B cell (primary cell): Measurements from ENCODE around the gene ID3. TPM values are rescaled to one million over a fixed set of nuclear protein-coding genes. Genes with fewer than 3 reads are reported as not detected.
A peak's percentile ranks its signal among the peaks of the same experiment; 100 is the strongest.

Experiments
- ATAC-seq: fragments of 200-7000 bp; cut with Tn5 transposase; one replicate; pipeline ENCODE4 v1.10.0; 2021; ENCODE audit warnings: low read depth, mild to moderate bottlenecking, moderate number of reproducible peaks, moderate library complexity
- CTCF ChIA-PET: fragments of 350-600 bp; sonication (Branson Sonifier 250); formaldehyde crosslinking; loops from one replicate; lab custom pipeline; 2021; ENCODE audit warnings: antibody characterized with exemption, inconsistent platforms; lab: Charles Lee
- POLR2A ChIA-PET: fragments of 350-600 bp; sonication (Branson Sonifier 250); formaldehyde crosslinking; loops from one replicate; lab custom pipeline; 2021; ENCODE audit warnings: antibody characterized with exemption; lab: Charles Lee
- DNase-seq: peaks from one replicate; pipeline ENCODE4 v3.0.0; 2013
- H2AFZ ChIP-seq: 2 replicates; pipeline ENCODE4 v1.6.1; 2012; ENCODE audit warnings: mild to moderate bottlenecking, low read depth, low read length; ENCODE audit not compliant: insufficient read depth, poor library complexity, severe bottlenecking
- H3K27ac ChIP-seq, 2 donors: 1 replicate in 1 of 2; 2 replicates in 1 of 2; pipeline ENCODE4 v1.5.1; 2012 to 2013; ENCODE audit warnings: low read length in 2 of 2, mild to moderate bottlenecking in 2 of 2, moderate library complexity in 1 of 2
- H3K27me3 ChIP-seq, 4 experiments: fragments of 200-600 bp in 1 of 4; sonication (generic) in 1 of 4; replicated peaks in 1 of 4; 1 replicate in 2 of 4; 2 replicates in 2 of 4; pipeline versions ENCODE4 v1.6.1 to v1.7.0; 2013 to 2016; ENCODE audit warnings: low read length in 3 of 4, mild to moderate bottlenecking in 2 of 4, mixed read lengths in 1 of 4, moderate library complexity in 1 of 4; ENCODE audit not compliant: insufficient read depth in 4 of 4, control insufficient read depth in 3 of 4; ENCODE audit errors: control extremely low read depth in 1 of 4
- H3K36me3 ChIP-seq, 2 experiments: replicated peaks in 1 of 2; 1 replicate in 1 of 2; 2 replicates in 1 of 2; pipeline versions ENCODE4 v1.6.1 to v1.7.1; 2013; ENCODE audit warnings: low read length in 1 of 2; ENCODE audit not compliant: insufficient read depth in 2 of 2, control insufficient read depth in 1 of 2; ENCODE audit errors: control extremely low read depth in 1 of 2, extremely low read depth in 1 of 2
- H3K4me1 ChIP-seq, 2 donors: fragments of 200-600 bp in 1 of 2; sonication (generic) in 1 of 2; 1 replicate in 1 of 2; 2 replicates in 1 of 2; pipeline versions ENCODE4 v1.5.1 to v1.6.1; 2013 to 2017; ENCODE audit warnings: low read length in 2 of 2; ENCODE audit not compliant: control insufficient read depth in 2 of 2, insufficient read depth in 2 of 2
- H3K4me2 ChIP-seq: replicated peaks from 2 replicates; pipeline ENCODE3; 2012; ENCODE audit warnings: mild to moderate bottlenecking, low read depth, low read length; ENCODE audit not compliant: poor library complexity, severe bottlenecking
- H3K4me3 ChIP-seq, 5 experiments: fragments of 200-600 bp in 1 of 5; sonication (generic) in 1 of 5; 1 replicate in 3 of 5; 2 replicates in 2 of 5; pipeline versions ENCODE4 v1.5.1 to v1.7.0; 2011 to 2016; ENCODE audit warnings: low read length in 4 of 5, mild to moderate bottlenecking in 4 of 5, low read depth in 2 of 5, control low read depth in 1 of 5, moderate library complexity in 1 of 5; ENCODE audit not compliant: insufficient read depth in 1 of 5; ENCODE audit errors: control extremely low read depth in 1 of 5, extremely low read depth in 1 of 5
- H3K79me2 ChIP-seq: fragments of 200-600 bp; sonication (generic); one replicate; pipeline ENCODE4 v1.6.0; 2016; ENCODE audit warnings: low read length; ENCODE audit not compliant: control insufficient read depth, insufficient read depth
- H3K9ac ChIP-seq: fragments of 200-600 bp; sonication (generic); 2 replicates; pipeline ENCODE4 v1.6.1; 2017; ENCODE audit warnings: mild to moderate bottlenecking, low read length, moderate library complexity
- H3K9me3 ChIP-seq, 3 donors: one replicate each; pipeline versions ENCODE4 v1.6.1 to v1.7.1; 2013; ENCODE audit warnings: low read length in 2 of 3; ENCODE audit not compliant: control insufficient read depth in 2 of 3, insufficient read depth in 1 of 3; ENCODE audit errors: control extremely low read depth in 1 of 3
- H4K20me1 ChIP-seq: 2 replicates; pipeline ENCODE4 v1.6.0; 2012; ENCODE audit warnings: mild to moderate bottlenecking, low read length; ENCODE audit not compliant: insufficient read depth, control insufficient read depth, poor library complexity, severe bottlenecking
- H3K27ac Mint-ChIP-seq: one replicate; pipeline ENCODE4 v1.8.0; 2021; ENCODE audit warnings: mixed read lengths
- H3K27me3 Mint-ChIP-seq: one replicate; pipeline ENCODE4 v1.8.0; 2021; ENCODE audit warnings: mixed read lengths
- H3K4me1 Mint-ChIP-seq: one replicate; pipeline ENCODE4 v1.8.0; 2021; ENCODE audit warnings: mixed read lengths
- H3K4me3 Mint-ChIP-seq: one replicate; pipeline ENCODE4 v1.8.0; 2021; ENCODE audit warnings: mixed read lengths
- H3K9me3 Mint-ChIP-seq: one replicate; pipeline ENCODE4 v1.8.0; 2022; ENCODE audit warnings: mixed read lengths; ENCODE audit not compliant: insufficient read depth
- CTCF ChIP-seq: fragments of 200-600 bp; IDR thresholded peaks from one replicate; pipeline ENCODE4 v1.8.0; 2022; ENCODE audit warnings: antibody characterized with exemption, mild to moderate bottlenecking
- EZH2 ChIP-seq: IDR thresholded peaks from 2 replicates; pipeline ENCODE4 v1.6.1; 2012; ENCODE audit warnings: borderline replicate concordance, low read depth, mild to moderate bottlenecking, moderate library complexity, low read length; ENCODE audit not compliant: insufficient read depth, poor library complexity, severe bottlenecking
- WGBS: methylation state at CpG from one replicate; pipeline ENCODE4 v1.1.5; 2013; ENCODE audit warnings: missing lambda C conversion rate; ENCODE audit not compliant: insufficient coverage; 5-methylcytosine and 5-hydroxymethylcytosine counted together
- intact Hi-C: fragments of 100-400 bp; cut with micrococcal nuclease; formaldehyde crosslinking; loops from one replicate; pipeline ENCODE4 v1.10.0; 2022
- polyA plus RNA-seq: library from polyadenylated mRNA; depleted of rRNA; stranded (reverse); fragments of >200 nt; gene quantifications from 2 replicates; pipeline ENCODE4 v1.2.3, GENCODE V29; 2012
- total RNA-seq, 2 donors: library from RNA; stranded (reverse); fragments of 120-200 nt in 1 of 2; gene quantifications; 1 replicate in 1 of 2; 2 replicates in 1 of 2; pipeline versions ENCODE4 v1.2.3 to v1.2.4, GENCODE V29; 2013 to 2022

Gene ID3
- total and polyA plus RNA-seq, 2 donors (not counting 1 experiment from before 2014, with no cell fraction given), result 212 to 367 TPM

GRCh38 chr1:23553231-23554126, 5.8 kb downstream of the ID3 start:
- WGBS, result 64% methylated on average over 12 of the region's 21 CpGs
- Histone ChIP-seq H3K27ac (peak overlapping the region; percentile 88 to 95), H3K4me2 (peak overlapping the region; percentile 98), H3K9me3 (no peaks in the 10 kb centered on the region), H3K4me3 (peak overlapping the region in 2 of 5 experiments; percentile 70 to 75), H3K79me2 (peaks cover 27% of the 10 kb centered on the region), H3K27me3 (no peaks in the 10 kb centered on the region), H2AFZ (peak overlapping the region; percentile 87), H4K20me1 (peaks cover 16% of the 10 kb centered on the region), H3K9ac (peak overlapping the region; percentile 84), H3K4me1 (peaks cover 46 to 64% of the 10 kb centered on the region in 2 donors), H3K36me3 (peaks cover 0 to 17% of the 10 kb centered on the region in 2 experiments)
- POLR2A ChIA-PET, result interaction anchor here (0.6 to 9.5 kb wide), 13 partner anchors 11 to 351 kb away, joined by 3 to 164 read pairs (median 5); no protein-coding TSS in a partner anchor
- no peak for ATAC-seq
- Mint-ChIP-seq H3K4me1 (peaks cover 64% of the 10 kb centered on the region), H3K4me3 (peak overlapping the region; percentile 97), H3K27ac (peak overlapping the region; percentile 99), H3K9me3 (no peaks in the 10 kb centered on the region), H3K27me3 (no peaks in the 10 kb centered on the region)
- DNase-seq, result no peak
- intact Hi-C loops, result loop anchor here (1.0 to 10.0 kb wide), 4 partner anchors 8 to 171 kb away; no protein-coding TSS in a partner anchor
- TF ChIP-seq CTCF, result no peak
- CTCF ChIA-PET, result interaction anchor here (0.7 to 41.7 kb wide), 9 partner anchors 8 to 80 kb away, joined by 3 to 1420 read pairs (median 10); no protein-coding TSS in a partner anchor

GRCh38 chr1:23551849-23552248, 7.5 kb downstream of the ID3 start:
- DNase-seq, result no peak
- Histone ChIP-seq H4K20me1 (no peaks in the 10 kb centered on the region), H3K4me2 (no peak overlapping the region), H3K9ac (no peak overlapping the region), H3K9me3 (no peaks in the 10 kb centered on the region), H3K36me3 (peaks cover 0 to under 1% of the 10 kb centered on the region in 2 experiments), H2AFZ (no peak overlapping the region), H3K79me2 (peaks cover 12% of the 10 kb centered on the region), H3K4me1 (peaks cover 39 to 56% of the 10 kb centered on the region in 2 donors), H3K27ac (no peak overlapping the region), H3K27me3 (no peaks in the 10 kb centered on the region), H3K4me3 (no peak overlapping the region)
- intact Hi-C loops, result loop anchor here (10.0 kb wide), 1 partner anchor 173 kb away; no protein-coding TSS in a partner anchor
- peak overlapping the region; percentile 65 for H3K27ac Mint-ChIP-seq
- no peaks in the 10 kb centered on the region for H3K27me3 Mint-ChIP-seq
- H3K4me3 Mint-ChIP-seq, result no peak overlapping the region
- WGBS, result 69% methylated on average over 2 of the region's 4 CpGs
- H3K4me1 Mint-ChIP-seq, result peaks cover 61% of the 10 kb centered on the region
- ChIA-PET CTCF (interaction anchor here (0.6 to 41.7 kb wide), 7 partner anchors 24 to 365 kb away, joined by 3 to 1420 read pairs (median 7); no protein-coding TSS in a partner anchor), POLR2A (interaction anchor here (0.6 to 5.5 kb wide), 3 partner anchors 16 to 298 kb away, joined by 3 to 33 read pairs (median 4); no protein-coding TSS in a partner anchor)
- TF ChIP-seq CTCF (no peak), EZH2 (no peak)
- no peak for ATAC-seq
- no peaks in the 10 kb centered on the region for H3K9me3 Mint-ChIP-seq
